H1 (cell line): Measurements from ENCODE around the gene NCAPG. TPM values are rescaled to one million over a fixed set of nuclear protein-coding genes. Genes with fewer than 3 reads are reported as not detected.

ENCODE experiments used
- CTCF ChIA-PET: fragments of 300-600 bp; sonication (Branson Sonifier 250); formaldehyde crosslinking; loops from one replicate; lab custom pipeline; 2021; ENCODE audit not compliant: partially characterized antibody; lab: Charles Lee
- POLR2A ChIA-PET: fragments of 300-600 bp; sonication (Branson Sonifier 250); formaldehyde crosslinking; loops from one replicate; lab custom pipeline; 2021; ENCODE audit warnings: inconsistent platforms; ENCODE audit not compliant: partially characterized antibody; lab: Charles Lee
- DNase-seq, 2 experiments: peaks; one replicate each; pipeline versions ENCODE4 v3.0.0 to v3.0.0-alpha.2; 2010 to 2022; ENCODE audit warnings: low spot score in 2 of 2, low read depth in 1 of 2, mixed read lengths in 1 of 2
- FAIRE-seq: peaks from 2 replicates; lab custom pipeline; 2011; peaks lifted over from hg19 to GRCh38; lab: Jason Lieb, UNC
- H2AFZ ChIP-seq: 2 replicates; pipeline ENCODE4 v1.8.1; 2012; ENCODE audit warnings: low read length, inconsistent platforms
- H2AK5ac ChIP-seq: 2 replicates; pipeline ENCODE4 v1.6.1; 2013; ENCODE audit warnings: low read depth, low read length
- H2BK120ac ChIP-seq: replicated peaks from 2 replicates; pipeline ENCODE3; 2013; ENCODE audit warnings: low read depth, low read length, inconsistent platforms
- H2BK12ac ChIP-seq: 2 replicates; pipeline ENCODE4 v1.6.1; 2013; ENCODE audit warnings: low read depth, low read length
- H2BK15ac ChIP-seq: 2 replicates; pipeline ENCODE4 v1.6.1; 2013; ENCODE audit warnings: low read length
- H2BK20ac ChIP-seq: 2 replicates; pipeline ENCODE4 v1.6.1; 2013; ENCODE audit warnings: low read length
- H2BK5ac ChIP-seq: 2 replicates; pipeline ENCODE4 v1.6.1; 2013; ENCODE audit warnings: low read depth, low read length
- H3K14ac ChIP-seq: 2 replicates; pipeline ENCODE4 v1.6.1; 2013; ENCODE audit warnings: inconsistent platforms; ENCODE audit not compliant: insufficient read length
- H3K18ac ChIP-seq: 2 replicates; pipeline ENCODE4 v1.6.1; 2013; ENCODE audit warnings: low read length; ENCODE audit errors: extremely low read depth
- H3K23ac ChIP-seq: 2 replicates; pipeline ENCODE4 v1.6.1; 2013; ENCODE audit warnings: inconsistent platforms; ENCODE audit not compliant: insufficient read length
- H3K23me2 ChIP-seq: 2 replicates; pipeline ENCODE4 v1.6.1; 2013; ENCODE audit warnings: low read depth, low read length
- H3K27ac ChIP-seq: 2 replicates; pipeline ENCODE4 v1.6.1; 2011; ENCODE audit warnings: low read depth, low read length, inconsistent platforms
- H3K27me3 ChIP-seq, 4 experiments: replicated peaks in 1 of 4; 1 replicate in 1 of 4; 2 replicates in 3 of 4; pipeline versions ENCODE4 v1.6.1 to v1.8.1; 2011 to 2013; ENCODE audit warnings: low read length in 3 of 4, mild to moderate bottlenecking in 3 of 4, inconsistent platforms in 2 of 4, mixed read lengths in 2 of 4, moderate library complexity in 1 of 4; ENCODE audit not compliant: control insufficient read depth in 3 of 4, insufficient read depth in 3 of 4; ENCODE audit errors: extremely low read depth in 1 of 4
- H3K36me3 ChIP-seq, 4 experiments: 2 replicates each; pipeline versions ENCODE4 v1.6.1 to v1.8.1; 2011 to 2013; ENCODE audit warnings: mild to moderate bottlenecking in 4 of 4, low read length in 3 of 4, moderate library complexity in 2 of 4, control low read depth in 1 of 4, inconsistent platforms in 1 of 4; ENCODE audit not compliant: insufficient read depth in 4 of 4, control insufficient read depth in 2 of 4
- H3K4ac ChIP-seq: replicated peaks from 2 replicates; pipeline ENCODE3; 2013; ENCODE audit warnings: low read length, low read depth, mixed read lengths, inconsistent platforms; ENCODE audit not compliant: insufficient read length
- H3K4me1 ChIP-seq, 4 experiments: replicated peaks in 1 of 4; 1 replicate in 1 of 4; 2 replicates in 3 of 4; pipeline versions ENCODE4 v1.6.1 to v1.8.1; 2011 to 2013; ENCODE audit warnings: low read length in 3 of 4, inconsistent platforms in 2 of 4, mixed read lengths in 1 of 4; ENCODE audit not compliant: insufficient read depth in 4 of 4, control insufficient read depth in 3 of 4
- H3K4me2 ChIP-seq, 2 experiments: 2 replicates each; pipeline versions ENCODE4 v1.6.1 to v1.8.1; 2011 to 2013; ENCODE audit warnings: low read depth in 2 of 2, low read length in 2 of 2, control low read depth in 1 of 2, inconsistent platforms in 1 of 2, mild to moderate bottlenecking in 1 of 2; ENCODE audit not compliant: insufficient read depth in 1 of 2
- H3K4me3 ChIP-seq, 4 experiments: fragments of 200-600, 300-600 bp in 1 of 4; sonication (generic), shearing (Covaris generic), sonication (Bioruptor Twin) in 1 of 4; 2 replicates each; pipeline versions ENCODE4 v1.5.1 to v1.8.1; 2011 to 2016; ENCODE audit warnings: low read length in 4 of 4, low read depth in 3 of 4, control low read depth in 2 of 4, inconsistent platforms in 2 of 4, mild to moderate bottlenecking in 2 of 4, mixed read lengths in 1 of 4, moderate library complexity in 1 of 4; ENCODE audit not compliant: insufficient read depth in 2 of 4; ENCODE audit errors: extremely low read depth in 1 of 4
- H3K56ac ChIP-seq: replicated peaks from 2 replicates; pipeline ENCODE3; 2013; ENCODE audit warnings: low read depth, mild to moderate bottlenecking, mixed read lengths, low read length, inconsistent platforms; ENCODE audit not compliant: insufficient read length
- H3K79me1 ChIP-seq: 2 replicates; pipeline ENCODE4 v1.6.1; 2013; ENCODE audit warnings: low read depth, low read length, control low read depth
- H3K79me2 ChIP-seq, 2 experiments: 2 replicates each; pipeline versions ENCODE4 v1.6.1 to v1.8.1; 2012 to 2013; ENCODE audit warnings: low read length in 2 of 2, mild to moderate bottlenecking in 2 of 2, inconsistent platforms in 1 of 2; ENCODE audit not compliant: insufficient read depth in 2 of 2, control insufficient read depth in 1 of 2
- H3K9ac ChIP-seq, 4 experiments: replicated peaks in 1 of 4; 1 replicate in 1 of 4; 2 replicates in 3 of 4; pipeline versions ENCODE4 v1.6.1 to v1.8.1; 2011 to 2013; ENCODE audit warnings: low read depth in 3 of 4, low read length in 3 of 4, control low read depth in 2 of 4, mild to moderate bottlenecking in 2 of 4, moderate library complexity in 2 of 4, inconsistent platforms in 1 of 4; ENCODE audit errors: extremely low read depth in 1 of 4
- H3K9me3 ChIP-seq, 2 experiments: 2 replicates each; pipeline versions ENCODE4 v1.6.1 to v1.8.1; 2012 to 2013; ENCODE audit warnings: mild to moderate bottlenecking in 2 of 2, moderate library complexity in 2 of 2, control low read depth in 1 of 2, inconsistent platforms in 1 of 2, low read depth in 1 of 2, low read length in 1 of 2, mixed read lengths in 1 of 2; ENCODE audit not compliant: insufficient read depth in 2 of 2
- H4K20me1 ChIP-seq, 2 experiments: replicated peaks in 1 of 2; 2 replicates each; pipeline versions ENCODE3 to v1.8.1; 2011 to 2013; ENCODE audit warnings: inconsistent platforms in 2 of 2, low read length in 2 of 2, mild to moderate bottlenecking in 1 of 2; ENCODE audit not compliant: insufficient read depth in 2 of 2, control insufficient read depth in 1 of 2
- H4K5ac ChIP-seq: 2 replicates; pipeline ENCODE4 v1.6.1; 2013; ENCODE audit warnings: low read length, low read depth, mixed read lengths, inconsistent platforms; ENCODE audit not compliant: insufficient read length
- H4K8ac ChIP-seq: 2 replicates; pipeline ENCODE4 v1.8.0; 2013; ENCODE audit warnings: mild to moderate bottlenecking, moderate library complexity, low read length, inconsistent platforms; ENCODE audit not compliant: insufficient read depth; ENCODE audit errors: extremely low read depth
- H4K91ac ChIP-seq: replicated peaks from 2 replicates; pipeline ENCODE3; 2013; ENCODE audit warnings: low read length, mixed read lengths, inconsistent platforms; ENCODE audit not compliant: insufficient read length
- BACH1 ChIP-seq: IDR thresholded peaks from 2 replicates; pipeline ENCODE4 v1.6.1; 2012; ENCODE audit warnings: low read length, improper control_type of control experiment
- CBX5 ChIP-seq: fragments of 300-800, 300-1000 bp; sonication (generic); IDR thresholded peaks from 2 replicates; pipeline ENCODE4 v1.7.1; 2016; ENCODE audit warnings: antibody characterized with exemption, low read length, low read depth
- NANOG ChIP-seq: IDR thresholded peaks from 2 replicates; pipeline ENCODE4 v1.6.1; 2011; ENCODE audit warnings: low read length, low read depth, mild to moderate bottlenecking, inconsistent platforms; ENCODE audit not compliant: insufficient read depth, poor library complexity, severe bottlenecking
- SP4 ChIP-seq: IDR thresholded peaks from 2 replicates; pipeline ENCODE4 v1.6.1; 2012; ENCODE audit warnings: low read length, inconsistent platforms
- TBP ChIP-seq: IDR thresholded peaks from 2 replicates; pipeline ENCODE4 v1.6.1; 2011; ENCODE audit warnings: low read depth, low read length, improper control_type of control experiment
- WGBS, 2 experiments: shearing (Covaris generic) in 1 of 2; methylation state at CpG; one replicate each; pipeline versions ENCODE4 v1.1.6 to v1.1.7; 2013 to 2015; ENCODE audit warnings: low lambda C conversion rate in 2 of 2, mixed read lengths in 2 of 2, inconsistent platforms in 1 of 2, low coverage in 1 of 2, missing lambda C conversion rate in 1 of 2; ENCODE audit not compliant: insufficient replicate concordance in 2 of 2, insufficient coverage in 1 of 2, insufficient read length in 1 of 2; ENCODE audit errors: extremely low coverage in 1 of 2, missing lambda C conversion rate in 1 of 2; 5-methylcytosine and 5-hydroxymethylcytosine counted together
- polyA plus RNA-seq, 7 experiments: library from polyadenylated mRNA; depleted of rRNA in 3 of 7; stranded (reverse) in 5 of 7; unstranded in 2 of 7; fragments of >200 nt in 5 of 7; fragments of 200-250 nt in 2 of 7; gene quantifications; 1 replicate in 5 of 7; 2 replicates in 1 of 7; 4 replicates in 1 of 7; pipeline versions ENCODE4 v1.2.1 to v1.2.3, GENCODE V29; 2011 to 2013; ENCODE audit warnings: missing spikeins in 2 of 7, mixed read lengths in 2 of 7
- total RNA-seq: library from RNA; stranded (reverse); fragmentation: NEBNext Ultra II Directional; extraction: Animal tissue kit (Norgen Biotek cat#: 25700); gene quantifications from 2 replicates; pipeline ENCODE4 v1.2.1, GENCODE V29; 2021

Gene NCAPG
- total and polyA plus RNA-seq, 2 of the 8 experiments (the other 6 are each of a cell fraction or from before 2014, with no cell fraction given) = 12.9 to 52.3 TPM

DNA sequence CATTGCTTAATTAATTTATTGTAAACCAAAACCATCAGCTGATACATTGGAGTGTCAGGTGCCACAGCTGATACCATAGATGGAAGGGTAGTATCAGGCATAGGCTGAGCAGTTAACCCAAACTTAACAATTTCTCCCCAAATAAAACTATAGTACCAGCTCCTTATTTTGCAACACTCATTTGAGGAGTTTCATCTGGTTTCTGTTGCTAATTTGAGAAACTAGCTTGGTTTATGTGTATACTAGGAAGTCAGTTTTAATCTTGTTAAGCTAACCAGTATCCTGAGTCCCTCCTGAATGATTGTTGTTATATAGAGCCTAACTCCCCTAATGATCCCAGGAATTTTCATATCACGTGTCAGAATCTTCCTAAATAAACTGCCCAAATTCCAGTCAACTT, 13.0 kb upstream of the NCAPG start:
- CTCF ChIA-PET = interaction anchor here (0.6 to 4.0 kb wide), 5 partner anchors 10 to 184 kb away, joined by 3 to 23 read pairs (median 5); no protein-coding TSS in a partner anchor
- H3K4me1 ChIP-seq = no peaks in the 10 kb centered on the region
- no peak overlapping the region for H4K5ac ChIP-seq
- H2AFZ ChIP-seq = no peak overlapping the region
- H3K79me1 ChIP-seq = no peaks in the 10 kb centered on the region
- FAIRE-seq = no peak
- H3K79me2 ChIP-seq = 0 out of 4 replicates have a peak, but pooled peaks cover 0 to 2% of the 10 kb centered on the region in 2 experiments
- H4K8ac ChIP-seq = no peak overlapping the region
- H2BK12ac ChIP-seq = no peak overlapping the region
- peaks cover 0 to 18% (median 9%) of the 10 kb centered on the region in 4 experiments; a peak in 5 of 8 replicates for H3K36me3 ChIP-seq
- no peaks in the 10 kb centered on the region for H3K23me2 ChIP-seq
- no peak overlapping the region for H3K9ac ChIP-seq
- no peaks in the 10 kb centered on the region for H3K9me3 ChIP-seq
- no peak overlapping the region for H3K23ac ChIP-seq
- no peaks in the 10 kb centered on the region for H3K27me3 ChIP-seq
- no peak overlapping the region for H3K18ac ChIP-seq
- no peak for TF ChIP-seq CBX5
- no peak for TF ChIP-seq SP4
- TF ChIP-seq BACH1 = no peak
- TF ChIP-seq TBP = no peak
- no peak for TF ChIP-seq NANOG
- POLR2A ChIA-PET = interaction anchor here (1.1 to 4.9 kb wide), 2 partner anchors 9 to 12 kb away, joined by 3 to 19 read pairs; partner anchors contain the start of genes DCAF16 and NCAPG
- H2AK5ac ChIP-seq = no peak overlapping the region
- DNase-seq = no peak
- no peak overlapping the region for H2BK20ac ChIP-seq
- H4K91ac ChIP-seq = no peak overlapping the region
- WGBS, 2 experiments = 100% methylated on average over 1 of the region's 1 CpG; no CpG with 5 or more reads in 1 of the 2 experiments
- no peak overlapping the region for H3K4ac ChIP-seq
- H3K4me2 ChIP-seq = no peak overlapping the region
- peaks cover 4 to 6% of the 10 kb centered on the region in 2 experiments for H4K20me1 ChIP-seq
- no peak overlapping the region for H3K56ac ChIP-seq
- H3K27ac ChIP-seq = no peak overlapping the region
- no peak overlapping the region for H2BK120ac ChIP-seq
- no peak overlapping the region for H2BK15ac ChIP-seq
- no peak overlapping the region for H2BK5ac ChIP-seq
- H3K4me3 ChIP-seq = no peak overlapping the region
- no peak overlapping the region for H3K14ac ChIP-seq
